K562 (cell line): ENCODE measurements around the gene BCL10. TPM values are rescaled to one million over a fixed set of nuclear protein-coding genes. Genes with fewer than 3 reads are reported as not detected.

ENCODE experiments used
- MCM3 ChIP-seq: fragments of 450-650 bp; IDR thresholded peaks from 2 replicates; pipeline ENCODE4 v1.6.1; 2016
- NFYB ChIP-seq: IDR thresholded peaks from 2 replicates; pipeline ENCODE4 v1.6.1; 2011; ENCODE audit warnings: mild to moderate bottlenecking, moderate library complexity; ENCODE audit not compliant: insufficient read length; ENCODE audit errors: extremely low read depth
- RBM39 ChIP-seq: fragments of 200-400 bp; formaldehyde crosslinking; optimal IDR thresholded peaks from 2 replicates; pipeline ENCODE3; 2018; ENCODE audit warnings: low read depth, low read length
- ZBTB1 ChIP-seq: sonication (generic); formaldehyde crosslinking; IDR thresholded peaks from 2 replicates; pipeline ENCODE4 v1.8.1; 2023; ENCODE audit warnings: missing genetic modification reagents, low read depth, mild to moderate bottlenecking, borderline replicate concordance
- ZFP36 ChIP-seq: fragments of 150-350 bp; IDR thresholded peaks from 2 replicates; pipeline ENCODE4 v1.6.1; 2018; ENCODE audit warnings: low read length, low read depth; ENCODE audit not compliant: partially characterized antibody
- ZSCAN29 ChIP-seq: fragments of 450-650 bp; IDR thresholded peaks from 2 replicates; pipeline ENCODE4 v1.6.1; 2017
- polyA plus RNA-seq, 8 experiments: library from polyadenylated mRNA; depleted of rRNA in 4 of 8; stranded (reverse) in 5 of 8; unstranded in 3 of 8; fragments of >200 nt; fragmentation: Nextera tagmentation in 2 of 8; fragmentation: Illumina TruSeq in 1 of 8; extraction: Ambion mirVana in 2 of 8; extraction: Trizol in 1 of 8; gene quantifications; 2 replicates each; pipeline versions ENCODE4 v1.2.1 to v1.2.3, GENCODE V29; 2011 to 2014; ENCODE audit warnings: inconsistent platforms in 1 of 8, missing spikeins in 1 of 8
- total RNA-seq, 7 experiments: library from RNA; depleted of rRNA in 6 of 7; stranded (reverse); fragments of >200 nt in 6 of 7; fragmentation: Illumina TruSeq in 2 of 7; extraction: Trizol in 2 of 7; gene quantifications; 2 replicates each; pipeline versions ENCODE4 v1.2.1 to v1.2.3, GENCODE V29; 2011 to 2021; ENCODE audit warnings: low replicate concordance in 1 of 7
- TF ChIP-seq, protein P1 (sequence below): sonication (generic); formaldehyde crosslinking; IDR thresholded peaks from 2 replicates; pipeline ENCODE4 v1.8.1; 2022; ENCODE audit warnings: missing genetic modification reagents
- TF ChIP-seq, protein P2 (sequence below): fragments of 450-650 bp; IDR thresholded peaks from 2 replicates; pipeline ENCODE4 v1.6.1; 2018; ENCODE audit not compliant: partially characterized antibody
- TF ChIP-seq, protein P3 (sequence below): fragments of 450-650 bp; IDR thresholded peaks from 2 replicates; pipeline ENCODE4 v1.7.1; 2018; ENCODE audit warnings: mild to moderate bottlenecking, low read depth; ENCODE audit not compliant: partially characterized antibody
- TF ChIP-seq, protein P4 (sequence below): sonication (generic); formaldehyde crosslinking; IDR thresholded peaks from 2 replicates; pipeline ENCODE4 v1.8.0; 2022; ENCODE audit warnings: mild to moderate bottlenecking, missing genetic modification reagents, borderline replicate concordance

Gene BCL10
- total and polyA plus RNA-seq, 9 of the 15 experiments (the other 6 are each of a cell fraction or from before 2014, with no cell fraction given): 8.0 to 19.4 (median 12.3) TPM

- TF ChIP-seq, protein P1, sequence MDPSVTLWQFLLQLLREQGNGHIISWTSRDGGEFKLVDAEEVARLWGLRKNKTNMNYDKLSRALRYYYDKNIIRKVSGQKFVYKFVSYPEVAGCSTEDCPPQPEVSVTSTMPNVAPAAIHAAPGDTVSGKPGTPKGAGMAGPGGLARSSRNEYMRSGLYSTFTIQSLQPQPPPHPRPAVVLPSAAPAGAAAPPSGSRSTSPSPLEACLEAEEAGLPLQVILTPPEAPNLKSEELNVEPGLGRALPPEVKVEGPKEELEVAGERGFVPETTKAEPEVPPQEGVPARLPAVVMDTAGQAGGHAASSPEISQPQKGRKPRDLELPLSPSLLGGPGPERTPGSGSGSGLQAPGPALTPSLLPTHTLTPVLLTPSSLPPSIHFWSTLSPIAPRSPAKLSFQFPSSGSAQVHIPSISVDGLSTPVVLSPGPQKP (CRISPR knock-in tag): no peak
- TF ChIP-seq NFYB (peak; percentile 15), ZBTB1 (no peak), RBM39 (no peak), ZFP36 (no peak), ZSCAN29 (no peak), MCM3 (no peak)
- TF ChIP-seq, protein P2, sequence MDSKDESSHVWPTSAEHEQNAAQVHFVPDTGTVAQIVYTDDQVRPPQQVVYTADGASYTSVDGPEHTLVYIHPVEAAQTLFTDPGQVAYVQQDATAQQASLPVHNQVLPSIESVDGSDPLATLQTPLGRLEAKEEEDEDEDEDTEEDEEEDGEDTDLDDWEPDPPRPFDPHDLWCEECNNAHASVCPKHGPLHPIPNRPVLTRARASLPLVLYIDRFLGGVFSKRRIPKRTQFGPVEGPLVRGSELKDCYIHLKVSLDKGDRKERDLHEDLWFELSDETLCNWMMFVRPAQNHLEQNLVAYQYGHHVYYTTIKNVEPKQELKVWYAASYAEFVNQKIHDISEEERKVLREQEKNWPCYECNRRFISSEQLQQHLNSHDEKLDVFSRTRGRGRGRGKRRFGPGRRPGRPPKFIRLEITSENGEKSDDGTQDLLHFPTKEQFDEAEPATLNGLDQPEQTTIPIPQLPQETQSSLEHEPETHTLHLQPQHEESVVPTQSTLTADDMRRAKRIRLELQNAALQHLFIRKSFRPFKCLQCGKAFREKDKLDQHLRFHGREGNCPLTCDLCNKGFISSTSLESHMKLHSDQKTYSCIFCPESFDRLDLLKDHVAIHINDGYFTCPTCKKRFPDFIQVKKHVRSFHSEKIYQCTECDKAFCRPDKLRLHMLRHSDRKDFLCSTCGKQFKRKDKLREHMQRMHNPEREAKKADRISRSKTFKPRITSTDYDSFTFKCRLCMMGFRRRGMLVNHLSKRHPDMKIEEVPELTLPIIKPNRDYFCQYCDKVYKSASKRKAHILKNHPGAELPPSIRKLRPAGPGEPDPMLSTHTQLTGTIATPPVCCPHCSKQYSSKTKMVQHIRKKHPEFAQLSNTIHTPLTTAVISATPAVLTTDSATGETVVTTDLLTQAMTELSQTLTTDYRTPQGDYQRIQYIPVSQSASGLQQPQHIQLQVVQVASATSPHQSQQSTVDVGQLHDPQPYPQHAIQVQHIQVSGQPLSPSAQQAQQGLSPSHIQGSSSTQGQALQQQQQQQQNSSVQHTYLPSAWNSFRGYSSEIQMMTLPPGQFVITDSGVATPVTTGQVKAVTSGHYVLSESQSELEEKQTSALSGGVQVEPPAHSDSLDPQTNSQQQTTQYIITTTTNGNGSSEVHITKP: peak; percentile 55
- TF ChIP-seq, protein P3, sequence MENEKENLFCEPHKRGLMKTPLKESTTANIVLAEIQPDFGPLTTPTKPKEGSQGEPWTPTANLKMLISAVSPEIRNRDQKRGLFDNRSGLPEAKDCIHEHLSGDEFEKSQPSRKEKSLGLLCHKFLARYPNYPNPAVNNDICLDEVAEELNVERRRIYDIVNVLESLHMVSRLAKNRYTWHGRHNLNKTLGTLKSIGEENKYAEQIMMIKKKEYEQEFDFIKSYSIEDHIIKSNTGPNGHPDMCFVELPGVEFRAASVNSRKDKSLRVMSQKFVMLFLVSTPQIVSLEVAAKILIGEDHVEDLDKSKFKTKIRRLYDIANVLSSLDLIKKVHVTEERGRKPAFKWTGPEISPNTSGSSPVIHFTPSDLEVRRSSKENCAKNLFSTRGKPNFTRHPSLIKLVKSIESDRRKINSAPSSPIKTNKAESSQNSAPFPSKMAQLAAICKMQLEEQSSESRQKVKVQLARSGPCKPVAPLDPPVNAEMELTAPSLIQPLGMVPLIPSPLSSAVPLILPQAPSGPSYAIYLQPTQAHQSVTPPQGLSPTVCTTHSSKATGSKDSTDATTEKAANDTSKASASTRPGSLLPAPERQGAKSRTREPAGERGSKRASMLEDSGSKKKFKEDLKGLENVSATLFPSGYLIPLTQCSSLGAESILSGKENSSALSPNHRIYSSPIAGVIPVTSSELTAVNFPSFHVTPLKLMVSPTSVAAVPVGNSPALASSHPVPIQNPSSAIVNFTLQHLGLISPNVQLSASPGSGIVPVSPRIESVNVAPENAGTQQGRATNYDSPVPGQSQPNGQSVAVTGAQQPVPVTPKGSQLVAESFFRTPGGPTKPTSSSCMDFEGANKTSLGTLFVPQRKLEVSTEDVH: peak; percentile 57
- TF ChIP-seq, protein P4, sequence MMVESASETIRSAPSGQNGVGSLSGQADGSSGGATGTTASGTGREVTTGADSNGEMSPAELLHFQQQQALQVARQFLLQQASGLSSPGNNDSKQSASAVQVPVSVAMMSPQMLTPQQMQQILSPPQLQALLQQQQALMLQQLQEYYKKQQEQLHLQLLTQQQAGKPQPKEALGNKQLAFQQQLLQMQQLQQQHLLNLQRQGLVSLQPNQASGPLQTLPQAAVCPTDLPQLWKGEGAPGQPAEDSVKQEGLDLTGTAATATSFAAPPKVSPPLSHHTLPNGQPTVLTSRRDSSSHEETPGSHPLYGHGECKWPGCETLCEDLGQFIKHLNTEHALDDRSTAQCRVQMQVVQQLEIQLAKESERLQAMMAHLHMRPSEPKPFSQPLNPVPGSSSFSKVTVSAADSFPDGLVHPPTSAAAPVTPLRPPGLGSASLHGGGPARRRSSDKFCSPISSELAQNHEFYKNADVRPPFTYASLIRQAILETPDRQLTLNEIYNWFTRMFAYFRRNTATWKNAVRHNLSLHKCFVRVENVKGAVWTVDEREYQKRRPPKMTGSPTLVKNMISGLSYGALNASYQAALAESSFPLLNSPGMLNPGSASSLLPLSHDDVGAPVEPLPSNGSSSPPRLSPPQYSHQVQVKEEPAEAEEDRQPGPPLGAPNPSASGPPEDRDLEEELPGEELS (CRISPR knock-in tag): no peak
Measured at GRCh38 chr1:85278853-85279314, 2.5 kb upstream of the BCL10 start (continued).
